HEK293 (cell line): Measurements from ENCODE around the gene CHRNA5.

Experiments used
- CTCF ChIA-PET: fragments of 350-600 bp; formaldehyde crosslinking; extraction: SDS; loops from one replicate; lab custom pipeline; 2021; ENCODE audit warnings: antibody characterized with exemption; lab: Yijun Ruan, JAX
- POLR2A ChIA-PET: fragments of 300-600 bp; formaldehyde crosslinking; extraction: SDS; loops from one replicate; lab custom pipeline; 2020; ENCODE audit warnings: antibody characterized with exemption, inconsistent platforms; lab: Yijun Ruan, JAX
- H3K27ac ChIP-seq: fragments of 200-500 bp; sonication (Bioruptor generic); 2 replicates; pipeline ENCODE4 v1.5.1; 2014; ENCODE audit warnings: low read depth, low read length, control low read depth, inconsistent platforms; ENCODE audit errors: extremely low read depth
- H3K36me3 ChIP-seq, 2 experiments: fragments of 200-500 bp in 1 of 2; sonication (Bioruptor generic) in 1 of 2; 1 replicate in 1 of 2; 2 replicates in 1 of 2; pipeline ENCODE4 v1.5.1; 2014 to 2017; ENCODE audit warnings: inconsistent platforms in 2 of 2, low read length in 2 of 2; ENCODE audit not compliant: control insufficient read depth in 2 of 2, insufficient read depth in 1 of 2
- H3K4me1 ChIP-seq: fragments of 200-500 bp; sonication (Bioruptor generic); 2 replicates; pipeline ENCODE4 v1.5.1; 2014; ENCODE audit warnings: mild to moderate bottlenecking, low read length, inconsistent platforms; ENCODE audit not compliant: control insufficient read depth, insufficient read depth
- H3K4me3 ChIP-seq: 2 replicates; pipeline ENCODE4 v1.5.1; 2011; ENCODE audit warnings: low read depth, mild to moderate bottlenecking, control low read depth, low read length, moderate library complexity
- H3K9me3 ChIP-seq: fragments of 200-500 bp; sonication (Bioruptor generic); 2 replicates; pipeline ENCODE4 v1.5.1; 2014; ENCODE audit warnings: low read depth, low read length, inconsistent platforms; ENCODE audit not compliant: control insufficient read depth, insufficient read depth
- HOXA7 ChIP-seq: sonication (generic); formaldehyde crosslinking; IDR thresholded peaks from 2 replicates; pipeline ENCODE4 v1.8.1; 2022; ENCODE audit warnings: missing genetic modification reagents, borderline replicate concordance
- IKZF3 ChIP-seq: fragments of 450-650 bp; IDR thresholded peaks from 2 replicates; pipeline ENCODE4 v1.5.0; 2018; ENCODE audit warnings: missing biosample characterization, mild to moderate bottlenecking, missing genetic modification characterization, moderate library complexity
- PRDM4 ChIP-seq: fragments of 450-650 bp; formaldehyde crosslinking; IDR thresholded peaks from 2 replicates; pipeline ENCODE4 v1.5.1; 2017; ENCODE audit warnings: missing biosample characterization, missing genetic modification characterization
- RBAK ChIP-seq: fragments of 450-650 bp; formaldehyde crosslinking; IDR thresholded peaks from 2 replicates; pipeline ENCODE4 v1.5.1; 2016; ENCODE audit warnings: missing biosample characterization, missing genetic modification characterization
- SP2 ChIP-seq: fragments of 450-650 bp; formaldehyde crosslinking; IDR thresholded peaks from 2 replicates; pipeline ENCODE4 v1.5.1; 2016; ENCODE audit warnings: missing biosample characterization, missing genetic modification characterization
- ZBTB20 ChIP-seq: fragments of 450-650 bp; formaldehyde crosslinking; IDR thresholded peaks from 2 replicates; pipeline ENCODE4 v1.5.1; 2016; ENCODE audit warnings: missing biosample characterization, missing genetic modification characterization
- ZBTB26 ChIP-seq: fragments of 450-650 bp; formaldehyde crosslinking; optimal IDR thresholded peaks from 2 replicates; pipeline ENCODE3; 2016; ENCODE audit warnings: missing biosample characterization, mild to moderate bottlenecking, missing genetic modification characterization
- ZBTB49 ChIP-seq: fragments of 450-650 bp; formaldehyde crosslinking; IDR thresholded peaks from 2 replicates; pipeline ENCODE4 v1.5.1; 2016; ENCODE audit warnings: missing biosample characterization, missing genetic modification characterization, low read depth
- ZBTB6 ChIP-seq: fragments of 450-650 bp; formaldehyde crosslinking; IDR thresholded peaks from 2 replicates; pipeline ENCODE4 v1.5.1; 2017; ENCODE audit warnings: missing biosample characterization, missing genetic modification characterization
- ZBTB8A ChIP-seq: fragments of 450-650 bp; formaldehyde crosslinking; IDR thresholded peaks from 2 replicates; pipeline ENCODE4 v1.5.1; 2016; ENCODE audit warnings: missing biosample characterization, missing genetic modification characterization
- ZFHX2 ChIP-seq: fragments of 450-650 bp; formaldehyde crosslinking; conservative IDR thresholded peaks from 2 replicates; pipeline ENCODE4 v1.5.1; 2016; ENCODE audit warnings: missing biosample characterization, missing genetic modification characterization
- ZNF16 ChIP-seq: fragments of 450-650 bp; formaldehyde crosslinking; IDR thresholded peaks from 2 replicates; pipeline ENCODE4 v1.5.1; 2016; ENCODE audit warnings: low read depth, missing biosample characterization, missing genetic modification characterization
- ZNF248 ChIP-seq: fragments of 450-650 bp; formaldehyde crosslinking; IDR thresholded peaks from 2 replicates; pipeline ENCODE4 v1.5.1; 2017; ENCODE audit warnings: missing biosample characterization, missing genetic modification characterization
- ZNF335 ChIP-seq: fragments of 450-650 bp; formaldehyde crosslinking; conservative IDR thresholded peaks from 2 replicates; pipeline ENCODE4 v1.5.1; 2016; ENCODE audit warnings: missing biosample characterization, missing genetic modification characterization
- ZNF354C ChIP-seq: fragments of 450-650 bp; formaldehyde crosslinking; IDR thresholded peaks from 2 replicates; pipeline ENCODE4 v1.5.1; 2016; ENCODE audit warnings: missing biosample characterization, missing genetic modification characterization, low read depth, borderline replicate concordance
- ZNF423 ChIP-seq: fragments of 450-650 bp; formaldehyde crosslinking; IDR thresholded peaks from 2 replicates; pipeline ENCODE4 v1.5.1; 2016; ENCODE audit warnings: missing biosample characterization, missing genetic modification characterization
- ZNF560 ChIP-seq: fragments of 450-650 bp; formaldehyde crosslinking; IDR thresholded peaks from 2 replicates; pipeline ENCODE4 v1.5.1; 2017; ENCODE audit warnings: missing biosample characterization, missing genetic modification characterization, borderline replicate concordance
- ZNF623 ChIP-seq: fragments of 450-650 bp; formaldehyde crosslinking; IDR thresholded peaks from 2 replicates; pipeline ENCODE4 v1.5.1; 2016; ENCODE audit warnings: missing biosample characterization, missing genetic modification characterization
- ZSCAN30 ChIP-seq: fragments of 450-650 bp; IDR thresholded peaks from 2 replicates; pipeline ENCODE4 v1.5.1; 2018; ENCODE audit warnings: missing biosample characterization, mild to moderate bottlenecking, missing genetic modification characterization, moderate library complexity
- ZSCAN5A ChIP-seq: fragments of 450-650 bp; formaldehyde crosslinking; IDR thresholded peaks from 2 replicates; pipeline ENCODE4 v1.5.1; 2016; ENCODE audit warnings: missing biosample characterization, missing genetic modification characterization

The CHRNA5 gene

GRCh38 chr15:78620527-78621421 is 55.5 kb downstream of the CHRNA5 start, which contains the start of gene CHRNA3:
Gene CHRNA3, minus strand, starts transcription at chr15:78620996. Its CDS starts 202 bp downstream, at chr15:78620794.
- TF ChIP-seq RBAK (tag by site-specific recombination) (no peak), ZBTB6 (tag by site-specific recombination) (peak; percentile 76), ZSCAN30 (tag by site-specific recombination) (peak; percentile 73; the same call in 1 of the 2 replicates), PRDM4 (tag by site-specific recombination) (no peak), IKZF3 (tag by site-specific recombination) (no peak), SP2 (tag by site-specific recombination) (peak; percentile 37), ZBTB26 (tag by site-specific recombination) (peak; percentile 90), ZSCAN5A (no peak), ZNF560 (tag by site-specific recombination) (no peak), ZNF335 (tag by site-specific recombination) (peak; percentile 62), HOXA7 (no peak), ZNF248 (tag by site-specific recombination) (no peak), ZBTB8A (tag by site-specific recombination) (peak; percentile 91; the same call in 1 of the 2 replicates), ZNF354C (tag by site-specific recombination) (no peak), ZBTB20 (tag by site-specific recombination) (0 out of 2 replicates have a peak, but pooled peaks have one; percentile 18)
- ChIA-PET CTCF (interaction anchor here (0.5 to 7.5 kb wide), 16 partner anchors 10 to 509 kb away, joined by 3 to 91 read pairs (median 3); no protein-coding TSS in a partner anchor), POLR2A (no interaction called here)
- no peak within 1 kb of the TSS; the same call in 1 of the 2 replicates for H3K27ac ChIP-seq
- H3K9me3 ChIP-seq = no peaks in the 10 kb centered on the region
- peak within 1 kb of the TSS; percentile 49 for H3K4me3 ChIP-seq
- H3K4me1 ChIP-seq = no peaks in the 10 kb centered on the region
- H3K36me3 ChIP-seq = no peaks in the 10 kb centered on the region

- no peaks in the 10 kb centered on the region for H3K9me3 ChIP-seq
- no peak overlapping the region for H3K4me3 ChIP-seq
- H3K27ac ChIP-seq = no peak overlapping the region
- POLR2A ChIA-PET = no interaction called here
- H3K36me3 ChIP-seq = no peaks in the 10 kb centered on the region
- CTCF ChIA-PET = interaction anchor here (1.1 to 1.3 kb wide), 3 partner anchors 9 to 128 kb away, joined by 3 to 5 read pairs (median 4); no protein-coding TSS in a partner anchor
- no peaks in the 10 kb centered on the region for H3K4me1 ChIP-seq
- TF ChIP-seq ZNF423 (tag by site-specific recombination) (no peak), ZNF623 (tag by site-specific recombination) (no peak), ZBTB49 (no peak), ZFHX2 (no peak), ZNF16 (tag by site-specific recombination) (no peak)
Measured at GRCh38 chr15:78621810-78622402, 56.6 kb downstream of the CHRNA5 start.
